H1 (cell line): Measurements from ENCODE around the gene SAMM50. TPM values are rescaled to one million over a fixed set of nuclear protein-coding genes. Genes with fewer than 3 reads are reported as not detected.

ENCODE experiments used
- CTCF ChIA-PET: fragments of 300-600 bp; sonication (Branson Sonifier 250); formaldehyde crosslinking; loops from one replicate; lab custom pipeline; 2021; ENCODE audit not compliant: partially characterized antibody; lab: Charles Lee
- POLR2A ChIA-PET: fragments of 300-600 bp; sonication (Branson Sonifier 250); formaldehyde crosslinking; loops from one replicate; lab custom pipeline; 2021; ENCODE audit warnings: inconsistent platforms; ENCODE audit not compliant: partially characterized antibody; lab: Charles Lee
- DNase-seq, 2 experiments: peaks; one replicate each; pipeline versions ENCODE4 v3.0.0 to v3.0.0-alpha.2; 2010 to 2022; ENCODE audit warnings: low spot score in 2 of 2, low read depth in 1 of 2, mixed read lengths in 1 of 2
- FAIRE-seq: peaks from 2 replicates; lab custom pipeline; 2011; peaks lifted over from hg19 to GRCh38; lab: Jason Lieb, UNC
- H2AFZ ChIP-seq: 2 replicates; pipeline ENCODE4 v1.8.1; 2012; ENCODE audit warnings: low read length, inconsistent platforms
- H2AK5ac ChIP-seq: 2 replicates; pipeline ENCODE4 v1.6.1; 2013; ENCODE audit warnings: low read depth, low read length
- H2BK120ac ChIP-seq: replicated peaks from 2 replicates; pipeline ENCODE3; 2013; ENCODE audit warnings: low read depth, low read length, inconsistent platforms
- H2BK12ac ChIP-seq: 2 replicates; pipeline ENCODE4 v1.6.1; 2013; ENCODE audit warnings: low read depth, low read length
- H2BK15ac ChIP-seq: 2 replicates; pipeline ENCODE4 v1.6.1; 2013; ENCODE audit warnings: low read length
- H2BK20ac ChIP-seq: 2 replicates; pipeline ENCODE4 v1.6.1; 2013; ENCODE audit warnings: low read length
- H2BK5ac ChIP-seq: 2 replicates; pipeline ENCODE4 v1.6.1; 2013; ENCODE audit warnings: low read depth, low read length
- H3K14ac ChIP-seq: 2 replicates; pipeline ENCODE4 v1.6.1; 2013; ENCODE audit warnings: inconsistent platforms; ENCODE audit not compliant: insufficient read length
- H3K18ac ChIP-seq: 2 replicates; pipeline ENCODE4 v1.6.1; 2013; ENCODE audit warnings: low read length; ENCODE audit errors: extremely low read depth
- H3K23ac ChIP-seq: 2 replicates; pipeline ENCODE4 v1.6.1; 2013; ENCODE audit warnings: inconsistent platforms; ENCODE audit not compliant: insufficient read length
- H3K23me2 ChIP-seq: 2 replicates; pipeline ENCODE4 v1.6.1; 2013; ENCODE audit warnings: low read depth, low read length
- H3K27ac ChIP-seq: 2 replicates; pipeline ENCODE4 v1.6.1; 2011; ENCODE audit warnings: low read depth, low read length, inconsistent platforms
- H3K27me3 ChIP-seq, 4 experiments: replicated peaks in 1 of 4; 1 replicate in 1 of 4; 2 replicates in 3 of 4; pipeline versions ENCODE4 v1.6.1 to v1.8.1; 2011 to 2013; ENCODE audit warnings: low read length in 3 of 4, mild to moderate bottlenecking in 3 of 4, inconsistent platforms in 2 of 4, mixed read lengths in 2 of 4, moderate library complexity in 1 of 4; ENCODE audit not compliant: control insufficient read depth in 3 of 4, insufficient read depth in 3 of 4; ENCODE audit errors: extremely low read depth in 1 of 4
- H3K36me3 ChIP-seq, 4 experiments: 2 replicates each; pipeline versions ENCODE4 v1.6.1 to v1.8.1; 2011 to 2013; ENCODE audit warnings: mild to moderate bottlenecking in 4 of 4, low read length in 3 of 4, moderate library complexity in 2 of 4, control low read depth in 1 of 4, inconsistent platforms in 1 of 4; ENCODE audit not compliant: insufficient read depth in 4 of 4, control insufficient read depth in 2 of 4
- H3K4ac ChIP-seq: replicated peaks from 2 replicates; pipeline ENCODE3; 2013; ENCODE audit warnings: low read length, low read depth, mixed read lengths, inconsistent platforms; ENCODE audit not compliant: insufficient read length
- H3K4me1 ChIP-seq, 4 experiments: replicated peaks in 1 of 4; 1 replicate in 1 of 4; 2 replicates in 3 of 4; pipeline versions ENCODE4 v1.6.1 to v1.8.1; 2011 to 2013; ENCODE audit warnings: low read length in 3 of 4, inconsistent platforms in 2 of 4, mixed read lengths in 1 of 4; ENCODE audit not compliant: insufficient read depth in 4 of 4, control insufficient read depth in 3 of 4
- H3K4me2 ChIP-seq, 2 experiments: 2 replicates each; pipeline versions ENCODE4 v1.6.1 to v1.8.1; 2011 to 2013; ENCODE audit warnings: low read depth in 2 of 2, low read length in 2 of 2, control low read depth in 1 of 2, inconsistent platforms in 1 of 2, mild to moderate bottlenecking in 1 of 2; ENCODE audit not compliant: insufficient read depth in 1 of 2
- H3K4me3 ChIP-seq, 4 experiments: fragments of 200-600, 300-600 bp in 1 of 4; sonication (generic), shearing (Covaris generic), sonication (Bioruptor Twin) in 1 of 4; 2 replicates each; pipeline versions ENCODE4 v1.5.1 to v1.8.1; 2011 to 2016; ENCODE audit warnings: low read length in 4 of 4, low read depth in 3 of 4, control low read depth in 2 of 4, inconsistent platforms in 2 of 4, mild to moderate bottlenecking in 2 of 4, mixed read lengths in 1 of 4, moderate library complexity in 1 of 4; ENCODE audit not compliant: insufficient read depth in 2 of 4; ENCODE audit errors: extremely low read depth in 1 of 4
- H3K56ac ChIP-seq: replicated peaks from 2 replicates; pipeline ENCODE3; 2013; ENCODE audit warnings: low read depth, mild to moderate bottlenecking, mixed read lengths, low read length, inconsistent platforms; ENCODE audit not compliant: insufficient read length
- H3K79me1 ChIP-seq: 2 replicates; pipeline ENCODE4 v1.6.1; 2013; ENCODE audit warnings: low read depth, low read length, control low read depth
- H3K79me2 ChIP-seq, 2 experiments: 2 replicates each; pipeline versions ENCODE4 v1.6.1 to v1.8.1; 2012 to 2013; ENCODE audit warnings: low read length in 2 of 2, mild to moderate bottlenecking in 2 of 2, inconsistent platforms in 1 of 2; ENCODE audit not compliant: insufficient read depth in 2 of 2, control insufficient read depth in 1 of 2
- H3K9ac ChIP-seq, 4 experiments: replicated peaks in 1 of 4; 1 replicate in 1 of 4; 2 replicates in 3 of 4; pipeline versions ENCODE4 v1.6.1 to v1.8.1; 2011 to 2013; ENCODE audit warnings: low read depth in 3 of 4, low read length in 3 of 4, control low read depth in 2 of 4, mild to moderate bottlenecking in 2 of 4, moderate library complexity in 2 of 4, inconsistent platforms in 1 of 4; ENCODE audit errors: extremely low read depth in 1 of 4
- H3K9me3 ChIP-seq, 2 experiments: 2 replicates each; pipeline versions ENCODE4 v1.6.1 to v1.8.1; 2012 to 2013; ENCODE audit warnings: mild to moderate bottlenecking in 2 of 2, moderate library complexity in 2 of 2, control low read depth in 1 of 2, inconsistent platforms in 1 of 2, low read depth in 1 of 2, low read length in 1 of 2, mixed read lengths in 1 of 2; ENCODE audit not compliant: insufficient read depth in 2 of 2
- H4K20me1 ChIP-seq, 2 experiments: replicated peaks in 1 of 2; 2 replicates each; pipeline versions ENCODE3 to v1.8.1; 2011 to 2013; ENCODE audit warnings: inconsistent platforms in 2 of 2, low read length in 2 of 2, mild to moderate bottlenecking in 1 of 2; ENCODE audit not compliant: insufficient read depth in 2 of 2, control insufficient read depth in 1 of 2
- H4K5ac ChIP-seq: 2 replicates; pipeline ENCODE4 v1.6.1; 2013; ENCODE audit warnings: low read length, low read depth, mixed read lengths, inconsistent platforms; ENCODE audit not compliant: insufficient read length
- H4K8ac ChIP-seq: 2 replicates; pipeline ENCODE4 v1.8.0; 2013; ENCODE audit warnings: mild to moderate bottlenecking, moderate library complexity, low read length, inconsistent platforms; ENCODE audit not compliant: insufficient read depth; ENCODE audit errors: extremely low read depth
- H4K91ac ChIP-seq: replicated peaks from 2 replicates; pipeline ENCODE3; 2013; ENCODE audit warnings: low read length, mixed read lengths, inconsistent platforms; ENCODE audit not compliant: insufficient read length
- CHD1 ChIP-seq: IDR thresholded peaks from 2 replicates; pipeline ENCODE4 v1.6.1; 2012; ENCODE audit warnings: low read depth, low read length, improper control_type of control experiment
- CHD2 ChIP-seq: IDR thresholded peaks from 2 replicates; pipeline ENCODE4 v1.6.1; 2012; ENCODE audit warnings: low read length, improper control_type of control experiment
- KDM4A ChIP-seq: IDR thresholded peaks from one replicate; pipeline ENCODE4 v1.7.1; 2012; ENCODE audit warnings: low read depth, mild to moderate bottlenecking, moderate library complexity, low read length, inconsistent platforms; ENCODE audit not compliant: severe bottlenecking
- NRF1 ChIP-seq: IDR thresholded peaks from 2 replicates; pipeline ENCODE4 v1.6.1; 2011; ENCODE audit warnings: mild to moderate bottlenecking, low read depth, low read length, improper control_type of control experiment
- PHF8 ChIP-seq: fragments of 200-600 bp; sonication (generic); conservative IDR thresholded peaks from 2 replicates; pipeline ENCODE4 v1.7.1; 2012; ENCODE audit warnings: low read depth, mild to moderate bottlenecking, inconsistent platforms, low read length, moderate library complexity
- POU5F1 ChIP-seq: IDR thresholded peaks from 2 replicates; pipeline ENCODE4 v1.6.1; 2011; ENCODE audit warnings: low read depth, mild to moderate bottlenecking, low read length, moderate library complexity
- RNF2 ChIP-seq: fragments of 200-900, 300-1000 bp; sonication (generic); IDR thresholded peaks from 2 replicates; pipeline ENCODE4 v1.7.1; 2016; ENCODE audit warnings: borderline replicate concordance, low read depth, mild to moderate bottlenecking, antibody characterized with exemption, low read length; ENCODE audit not compliant: poor library complexity, severe bottlenecking; ENCODE audit errors: missing control alignments
- SP1 ChIP-seq: IDR thresholded peaks from 2 replicates; pipeline ENCODE4 v1.6.1; 2011; ENCODE audit warnings: low read depth, low read length
- TBP ChIP-seq: IDR thresholded peaks from 2 replicates; pipeline ENCODE4 v1.6.1; 2011; ENCODE audit warnings: low read depth, low read length, improper control_type of control experiment
- YY1 ChIP-seq: IDR thresholded peaks from 2 replicates; pipeline ENCODE4 v1.6.1; 2011; ENCODE audit warnings: low read depth, mild to moderate bottlenecking, low read length
- WGBS, 2 experiments: shearing (Covaris generic) in 1 of 2; methylation state at CpG; one replicate each; pipeline versions ENCODE4 v1.1.6 to v1.1.7; 2013 to 2015; ENCODE audit warnings: low lambda C conversion rate in 2 of 2, mixed read lengths in 2 of 2, inconsistent platforms in 1 of 2, low coverage in 1 of 2, missing lambda C conversion rate in 1 of 2; ENCODE audit not compliant: insufficient replicate concordance in 2 of 2, insufficient coverage in 1 of 2, insufficient read length in 1 of 2; ENCODE audit errors: extremely low coverage in 1 of 2, missing lambda C conversion rate in 1 of 2; 5-methylcytosine and 5-hydroxymethylcytosine counted together
- polyA plus RNA-seq, 7 experiments: library from polyadenylated mRNA; depleted of rRNA in 3 of 7; stranded (reverse) in 5 of 7; unstranded in 2 of 7; fragments of >200 nt in 5 of 7; fragments of 200-250 nt in 2 of 7; gene quantifications; 1 replicate in 5 of 7; 2 replicates in 1 of 7; 4 replicates in 1 of 7; pipeline versions ENCODE4 v1.2.1 to v1.2.3, GENCODE V29; 2011 to 2013; ENCODE audit warnings: missing spikeins in 2 of 7, mixed read lengths in 2 of 7
- total RNA-seq: library from RNA; stranded (reverse); fragmentation: NEBNext Ultra II Directional; extraction: Animal tissue kit (Norgen Biotek cat#: 25700); gene quantifications from 2 replicates; pipeline ENCODE4 v1.2.1, GENCODE V29; 2021

Gene SAMM50
- total and polyA plus RNA-seq, 2 of the 8 experiments (the other 6 are each of a cell fraction or from before 2014, with no cell fraction given) = 45.4 to 70.3 TPM

DNA sequence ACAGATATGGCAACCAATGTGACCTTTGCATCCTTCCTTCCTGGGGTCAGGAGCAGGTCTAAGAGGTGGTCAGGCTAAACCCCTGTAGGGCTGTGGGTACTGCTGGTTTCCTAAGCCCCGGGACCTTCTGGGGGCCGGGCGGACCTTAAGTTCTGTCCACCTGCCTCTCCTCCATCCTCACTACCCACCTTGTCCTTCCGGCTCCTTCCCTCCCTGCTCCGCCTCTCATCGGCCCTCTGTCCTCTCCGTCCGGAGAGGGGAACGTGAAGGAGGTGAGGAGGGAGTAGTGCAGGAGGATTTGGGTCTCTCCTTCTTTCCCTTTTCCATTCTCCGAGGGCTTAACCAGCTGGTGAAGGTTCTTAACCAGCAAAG lies 40.5 kb downstream of the SAMM50 start:
- Histone ChIP-seq H2AFZ (no peak overlapping the region), H3K4me3 (no peak overlapping the region), H3K9ac (no peak overlapping the region)
- no peak for TF ChIP-seq RNF2
- no peak for TF ChIP-seq KDM4A
- TF ChIP-seq CHD2 = no peak
- no peak for TF ChIP-seq PHF8
- TF ChIP-seq CHD1 = no peak
- no peak for TF ChIP-seq NRF1
- no peak for TF ChIP-seq TBP
- no peak for TF ChIP-seq YY1
- no peak for TF ChIP-seq SP1
- no peak for TF ChIP-seq POU5F1
- TF ChIP-seq, all 59 proteins: peak for 0
- Histone ChIP-seq H4K91ac (no peak overlapping the region), H3K56ac (no peak overlapping the region), H3K14ac (no peak overlapping the region), H4K8ac (no peak overlapping the region), H4K5ac (no peak overlapping the region), H3K27ac (no peak overlapping the region), H3K23me2 (no peaks in the 10 kb centered on the region), H4K20me1 (peaks cover 0 to 9% of the 10 kb centered on the region in 2 experiments), H3K4ac (no peak overlapping the region), H2BK5ac (no peak overlapping the region), H3K4me1 (peaks cover 0 to 2% (median 1%) of the 10 kb centered on the region in 4 experiments; a peak in 3 of 7 replicates), H3K18ac (no peak overlapping the region), H3K4me2 (no peak overlapping the region), H3K79me2 (no peaks in the 10 kb centered on the region), H3K27me3 (no peaks in the 10 kb centered on the region), H3K23ac (no peak overlapping the region), H3K36me3 (peaks cover 0 to 13% (median 11%) of the 10 kb centered on the region in 4 experiments; a peak in 5 of 8 replicates), H2BK20ac (no peak overlapping the region), H2BK15ac (no peak overlapping the region), H2BK12ac (no peak overlapping the region), H2AK5ac (no peak overlapping the region), H2BK120ac (no peak overlapping the region), H3K79me1 (no peaks in the 10 kb centered on the region), H3K9me3 (no peaks in the 10 kb centered on the region)
- CTCF ChIA-PET = interaction anchor here (0.7 to 5.7 kb wide), 10 partner anchors 8 to 630 kb away, joined by 3 to 69 read pairs (median 4); no protein-coding TSS in a partner anchor
- DNase-seq = no peak
- WGBS, 2 experiments = 92% methylated on average over 5 of the region's 10 CpGs; no CpG with 5 or more reads in 1 of the 2 experiments
- no peak for FAIRE-seq
- POLR2A ChIA-PET = no interaction called here
